ENCODE data around the gene LRG1.

- TF ChIP-seq CTCF (IDR thresholded peaks at IDR 0.05 in 8 of 11, conservative IDR thresholded peaks at IDR 0.05 in 3 of 11) (peak in 10 of 11 experiments; percentile 22 to 77 (median 52)), POLR2A (IDR thresholded peaks at IDR 0.05) (no peak)
Measured at GRCh38 chr19:4523306-4524110, 16.3 kb downstream of the LRG1 start.

Data from spleen (tissue), 7 donors.